GM20431 (cell line): Measurements from ENCODE around the gene LTBP2.

ENCODE experiments used
- in situ Hi-C: fragments of 300-500 bp; cut with MseI, MboI; formaldehyde crosslinking; loops from one replicate; pipeline ENCODE4 v1.15.0; 2020; ENCODE audit warnings: low sequenced_read_pairs; ENCODE audit not compliant: unreplicated experiment

The LTBP2 gene

GRCh38 chr14:74575936-74576335, 36.1 kb downstream of the LTBP2 start:
- in situ Hi-C loops: no loop called here

GRCh38 chr14:74575507-74575906, 36.5 kb downstream of the LTBP2 start:
- in situ Hi-C loops: no loop called here

- in situ Hi-C loops: no loop called here
Measured at GRCh38 chr14:74574706-74575105, 37.3 kb downstream of the LTBP2 start.

- in situ Hi-C loops: no loop called here
Measured at GRCh38 chr14:74574090-74574433, 38.0 kb downstream of the LTBP2 start.

- in situ Hi-C loops: no loop called here
Measured at GRCh38 chr14:74573421-74574089, 38.5 kb downstream of the LTBP2 start.

- in situ Hi-C loops: no loop called here
Measured at GRCh38 chr14:74572726-74573301, 39.2 kb downstream of the LTBP2 start.

- in situ Hi-C loops: no loop called here
Measured at GRCh38 chr14:74571901-74572725, 39.9 kb downstream of the LTBP2 start.

- in situ Hi-C loops: no loop called here
Measured at GRCh38 chr14:74571441-74571841, 40.6 kb downstream of the LTBP2 start.

GRCh38 chr14:74570696-74571095, 41.3 kb downstream of the LTBP2 start:
- in situ Hi-C loops: no loop called here

GRCh38 chr14:74569806-74570591, 42.0 kb downstream of the LTBP2 start:
- in situ Hi-C loops: no loop called here

GRCh38 chr14:74569387-74569786, 42.6 kb downstream of the LTBP2 start:
- in situ Hi-C loops: no loop called here

GRCh38 chr14:74568911-74569310, 43.1 kb downstream of the LTBP2 start:
- in situ Hi-C loops: no loop called here

- in situ Hi-C loops: no loop called here
Measured at GRCh38 chr14:74568380-74568649, 43.7 kb downstream of the LTBP2 start.

- in situ Hi-C loops: no loop called here
Measured at GRCh38 chr14:74567646-74568379, 44.2 kb downstream of the LTBP2 start.

- in situ Hi-C loops: no loop called here
Measured at GRCh38 chr14:74567219-74567618, 44.8 kb downstream of the LTBP2 start.

- in situ Hi-C loops: no loop called here
Measured at GRCh38 chr14:74566174-74567141, 45.6 kb downstream of the LTBP2 start.

- in situ Hi-C loops: no loop called here
Measured at GRCh38 chr14:74563586-74564159, 48.4 kb downstream of the LTBP2 start.

- in situ Hi-C loops: no loop called here
Measured at GRCh38 chr14:74563233-74563585, 48.8 kb downstream of the LTBP2 start.
